Activated T-cell treated with anti-CD3 and anti-CD28 coated beads, Interleukin-2, amount 50 U/mL, for 4 hours (primary cell): ENCODE results near the gene NAGLU. TPM values are rescaled to one million over a fixed set of nuclear protein-coding genes. Genes with fewer than 3 reads are reported as not detected.

Experiments
- ATAC-seq, 2 donors: fragments of 200-7000 bp; cut with Tn5 transposase; one replicate each; pipeline ENCODE4 v1.10.0; 2021
- DNase-seq: peaks from one replicate; pipeline ENCODE4 v3.0.0-alpha.2; 2020
- H3K27me3 Mint-ChIP-seq: one replicate; pipeline ENCODE4 v1.8.0; 2021; ENCODE audit warnings: low read depth, mixed read lengths
- H3K36me3 Mint-ChIP-seq: one replicate; pipeline ENCODE4 v1.8.0; 2022; ENCODE audit warnings: mixed read lengths; ENCODE audit not compliant: insufficient read depth
- H3K4me1 Mint-ChIP-seq: one replicate; pipeline ENCODE4 v1.8.0; 2021; ENCODE audit warnings: low read depth, mixed read lengths
- H3K4me3 Mint-ChIP-seq: one replicate; pipeline ENCODE4 v1.8.0; 2021; ENCODE audit warnings: mild to moderate bottlenecking, moderate library complexity, mixed read lengths
- H3K9me3 Mint-ChIP-seq: one replicate; pipeline ENCODE4 v1.8.0; 2021; ENCODE audit warnings: mixed read lengths
- total RNA-seq, 3 donors: library from RNA; stranded (reverse); gene quantifications; one replicate each; pipeline ENCODE4 v1.2.1, GENCODE V29; 2021

Gene NAGLU
- total RNA-seq, 3 donors from 2014 or later = 11.6 to 12.9 (median 12.0) TPM

DNA sequence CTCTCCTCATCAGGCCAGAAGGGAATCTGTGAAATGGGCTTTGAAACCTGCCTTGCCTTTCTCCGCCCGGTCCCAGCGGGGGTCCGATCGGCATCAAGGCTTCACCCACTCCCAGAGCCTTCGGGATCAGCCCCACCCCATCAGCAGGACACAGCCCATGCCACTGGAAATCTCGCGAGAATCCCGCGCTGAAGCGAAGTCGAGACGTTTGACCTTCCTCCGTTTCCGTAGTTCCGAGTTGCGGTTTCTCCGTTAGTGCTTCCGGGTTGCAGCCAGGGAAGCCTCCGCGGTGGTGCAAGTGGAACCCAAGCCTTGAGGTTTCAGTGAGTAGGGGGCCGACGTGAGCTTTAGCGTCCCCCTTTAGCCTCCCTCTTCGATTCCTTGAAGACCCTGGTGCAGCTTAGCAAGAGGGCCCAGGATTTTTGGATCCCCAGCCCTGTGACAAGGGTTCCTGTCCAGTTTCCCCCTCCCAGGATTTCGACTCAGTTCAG lies 25.9 kb downstream of the NAGLU start, which contains the start of gene COASY:
COASY (plus strand) TSS at position 252 of the 491 bp plus-strand sequence. CDS start 475 bp downstream, outside the sequence.
- Mint-ChIP-seq H3K4me1 (peaks cover 32% of the 10 kb centered on the region), H3K27me3 (no peaks in the 10 kb centered on the region), H3K36me3 (peaks cover 2% of the 10 kb centered on the region), H3K4me3 (peak within 1 kb of the TSS; percentile 91), H3K9me3 (no peaks in the 10 kb centered on the region)
- DNase-seq (peak; percentile 88), ATAC-seq (peak; percentile 70 to 72)

DNA sequence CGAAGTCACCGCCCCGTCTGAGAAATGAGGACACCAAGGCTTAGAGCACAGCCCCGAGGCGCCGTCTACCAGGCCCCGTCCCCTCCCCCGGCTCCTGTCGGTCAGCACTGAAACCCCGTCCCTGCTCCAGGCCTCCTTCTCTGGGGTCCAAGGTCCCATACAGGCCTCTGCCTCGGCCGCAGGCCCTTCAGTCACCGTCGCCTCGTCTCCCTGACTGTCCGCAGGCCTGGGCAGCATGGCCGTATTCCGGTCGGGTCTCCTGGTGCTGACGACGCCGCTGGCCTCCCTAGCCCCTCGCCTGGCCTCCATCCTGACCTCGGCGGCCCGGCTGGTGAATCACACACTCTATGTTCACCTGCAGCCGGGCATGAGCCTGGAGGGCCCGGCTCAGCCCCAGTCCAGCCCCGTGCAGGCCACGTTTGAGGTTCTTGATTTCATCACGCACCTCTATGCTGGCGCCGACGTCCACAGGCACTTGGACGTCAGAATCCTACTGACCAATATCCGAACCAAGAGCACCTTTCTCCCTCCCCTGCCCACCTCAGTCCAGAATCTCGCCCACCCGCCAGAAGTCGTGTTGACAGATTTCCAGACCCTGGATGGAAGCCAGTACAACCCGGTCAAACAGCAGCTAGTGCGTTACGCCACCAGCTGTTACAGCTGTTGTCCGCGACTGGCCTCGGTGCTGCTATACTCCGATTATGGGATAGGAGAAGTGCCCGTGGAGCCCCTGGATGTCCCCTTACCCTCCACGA lies 26.5 kb downstream of the NAGLU start:
- no peak for DNase-seq
- ATAC-seq = peak; percentile 16 to 19
- peaks cover 31% of the 10 kb centered on the region for H3K4me1 Mint-ChIP-seq
- H3K36me3 Mint-ChIP-seq = peaks cover 2% of the 10 kb centered on the region
- H3K9me3 Mint-ChIP-seq = no peaks in the 10 kb centered on the region
- H3K27me3 Mint-ChIP-seq = no peaks in the 10 kb centered on the region
- peak overlapping the region; percentile 91 for H3K4me3 Mint-ChIP-seq

DNA sequence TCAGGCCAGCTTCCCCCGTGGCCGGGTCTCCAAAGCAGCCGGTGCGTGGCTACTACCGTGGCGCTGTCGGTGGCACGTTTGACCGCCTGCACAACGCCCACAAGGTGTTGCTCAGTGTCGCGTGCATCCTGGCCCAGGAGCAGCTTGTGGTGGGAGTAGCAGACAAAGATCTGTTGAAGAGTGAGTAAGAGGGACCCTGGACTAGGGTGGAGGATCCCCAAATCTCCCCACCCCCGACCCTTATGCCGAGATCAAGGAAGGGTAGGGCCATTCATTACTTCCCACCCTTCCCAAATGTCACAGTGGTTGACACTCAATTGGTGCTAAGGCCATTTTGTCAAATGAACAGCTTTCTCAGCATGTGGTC lies 27.1 kb downstream of the NAGLU start:
- no peak for ATAC-seq
- no peaks in the 10 kb centered on the region for H3K9me3 Mint-ChIP-seq
- no peak for DNase-seq
- peaks cover 5% of the 10 kb centered on the region for H3K36me3 Mint-ChIP-seq
- peaks cover 35% of the 10 kb centered on the region for H3K4me1 Mint-ChIP-seq
- no peaks in the 10 kb centered on the region for H3K27me3 Mint-ChIP-seq
- peak overlapping the region; percentile 91 for H3K4me3 Mint-ChIP-seq

DNA sequence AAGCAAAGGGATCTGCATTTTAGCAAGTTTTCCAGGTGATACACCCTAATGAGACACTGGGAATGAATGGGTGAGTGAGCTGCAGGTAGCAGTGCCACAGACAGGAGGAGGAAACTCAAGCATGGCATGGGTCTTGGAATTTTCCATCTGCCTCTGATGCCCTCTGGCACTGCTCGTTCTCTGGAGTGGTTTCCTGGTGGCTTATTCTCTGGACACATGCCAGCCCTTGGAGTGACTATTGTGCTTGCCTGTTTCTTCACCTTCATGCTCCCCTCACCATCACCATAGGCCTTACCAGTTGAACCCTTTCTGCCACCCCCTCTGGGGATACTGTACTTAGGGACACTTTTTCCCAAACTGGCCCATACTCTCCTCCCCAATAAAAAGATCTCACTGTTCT lies 27.5 kb downstream of the NAGLU start:
- peaks cover 36% of the 10 kb centered on the region for H3K4me1 Mint-ChIP-seq
- DNase-seq (no peak), ATAC-seq (no peak)
- no peaks in the 10 kb centered on the region for H3K27me3 Mint-ChIP-seq
- peak overlapping the region; percentile 91 for H3K4me3 Mint-ChIP-seq
- peaks cover 5% of the 10 kb centered on the region for H3K36me3 Mint-ChIP-seq
- H3K9me3 Mint-ChIP-seq = no peaks in the 10 kb centered on the region

DNA sequence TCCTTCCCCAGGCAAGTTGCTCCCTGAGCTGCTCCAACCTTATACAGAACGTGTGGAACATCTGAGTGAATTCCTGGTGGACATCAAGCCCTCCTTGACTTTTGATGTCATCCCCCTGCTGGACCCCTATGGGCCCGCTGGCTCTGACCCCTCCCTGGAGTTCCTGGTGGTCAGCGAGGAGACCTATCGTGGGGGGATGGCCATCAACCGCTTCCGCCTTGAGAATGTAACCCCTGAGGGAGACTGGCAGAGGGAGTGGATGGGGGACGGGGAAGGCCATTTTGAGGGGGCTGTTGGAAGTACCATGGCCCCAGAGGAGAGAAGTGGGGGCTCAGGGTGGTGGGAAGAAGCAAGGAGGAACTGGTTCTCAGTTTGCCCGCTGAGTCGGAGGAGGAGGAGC lies 27.9 kb downstream of the NAGLU start:
- DNase-seq (no peak), ATAC-seq (no peak)
- peaks cover 7% of the 10 kb centered on the region for H3K36me3 Mint-ChIP-seq
- no peaks in the 10 kb centered on the region for H3K9me3 Mint-ChIP-seq
- peaks cover 38% of the 10 kb centered on the region for H3K4me1 Mint-ChIP-seq
- peak overlapping the region; percentile 91 for H3K4me3 Mint-ChIP-seq
- H3K27me3 Mint-ChIP-seq = no peaks in the 10 kb centered on the region

DNA sequence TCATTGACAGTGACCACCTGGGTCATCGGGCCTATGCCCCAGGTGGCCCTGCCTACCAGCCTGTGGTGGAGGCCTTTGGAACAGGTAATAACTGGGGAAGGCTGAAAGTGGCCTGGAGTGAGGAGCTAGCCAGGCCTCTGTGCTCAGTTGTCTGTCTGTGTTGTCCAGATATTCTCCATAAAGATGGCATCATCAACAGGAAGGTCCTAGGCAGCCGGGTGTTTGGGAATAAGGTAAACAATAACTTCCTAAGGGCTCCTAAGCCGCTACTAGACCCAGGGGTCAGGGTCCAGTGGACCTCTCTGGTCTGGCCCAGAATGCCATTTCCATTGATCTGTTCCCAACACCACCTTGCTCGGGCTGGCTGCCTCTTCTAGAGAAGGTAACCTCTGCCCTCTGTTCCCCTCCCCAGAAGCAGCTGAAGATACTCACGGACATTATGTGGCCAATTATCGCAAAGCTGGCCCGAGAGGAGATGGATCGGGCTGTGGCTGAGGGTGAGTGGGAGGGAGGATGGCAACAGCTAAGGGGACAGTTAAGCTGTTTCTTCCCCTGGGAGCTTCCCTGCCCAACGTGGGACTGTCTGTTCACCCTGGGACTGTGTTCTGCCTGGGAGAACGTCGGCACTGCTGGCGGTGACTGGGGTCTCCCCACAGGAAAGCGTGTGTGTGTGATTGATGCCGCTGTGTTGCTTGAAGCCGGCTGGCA lies 28.9 kb downstream of the NAGLU start:
- ATAC-seq (no peak), DNase-seq (no peak)
- peaks cover 38% of the 10 kb centered on the region for H3K4me1 Mint-ChIP-seq
- H3K36me3 Mint-ChIP-seq = peaks cover 9% of the 10 kb centered on the region
- no peaks in the 10 kb centered on the region for H3K27me3 Mint-ChIP-seq
- H3K9me3 Mint-ChIP-seq = no peaks in the 10 kb centered on the region
- peak overlapping the region; percentile 42 for H3K4me3 Mint-ChIP-seq

DNA sequence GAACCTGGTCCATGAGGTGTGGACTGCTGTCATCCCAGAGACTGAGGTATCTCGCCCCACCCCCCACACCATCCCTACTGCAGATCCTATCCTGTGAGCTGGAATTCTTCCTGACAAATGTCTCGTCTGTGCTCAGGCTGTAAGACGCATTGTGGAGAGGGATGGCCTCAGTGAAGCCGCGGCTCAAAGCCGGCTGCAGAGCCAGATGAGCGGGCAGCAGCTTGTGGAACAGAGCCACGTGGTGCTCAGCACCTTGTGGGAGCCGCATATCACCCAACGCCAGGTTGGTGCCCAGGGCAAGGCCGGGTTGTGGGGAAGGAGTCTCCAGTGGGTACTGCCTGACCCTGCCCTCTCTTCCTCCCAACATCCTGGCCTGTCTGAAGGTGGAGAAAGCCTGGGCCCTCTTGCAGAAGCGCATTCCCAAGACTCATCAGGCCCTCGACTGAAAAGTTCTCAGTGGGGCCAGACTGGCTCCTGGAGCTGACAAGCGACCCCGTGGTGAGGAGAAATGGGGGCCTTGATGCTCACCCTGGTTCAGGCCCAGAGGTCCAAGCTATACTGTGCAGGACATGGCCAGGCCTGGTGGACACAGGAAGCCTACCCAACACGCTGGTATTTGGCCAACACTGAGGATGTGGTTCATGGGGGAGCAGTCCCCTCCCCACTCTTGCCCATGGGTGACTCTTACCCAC lies 29.6 kb downstream of the NAGLU start:
- Mint-ChIP-seq H3K36me3 (peaks cover 9% of the 10 kb centered on the region), H3K9me3 (no peaks in the 10 kb centered on the region), H3K4me1 (peaks cover 38% of the 10 kb centered on the region), H3K4me3 (peak overlapping the region; percentile 96), H3K27me3 (no peaks in the 10 kb centered on the region)
- ATAC-seq = no peak
- DNase-seq = no peak

DNA sequence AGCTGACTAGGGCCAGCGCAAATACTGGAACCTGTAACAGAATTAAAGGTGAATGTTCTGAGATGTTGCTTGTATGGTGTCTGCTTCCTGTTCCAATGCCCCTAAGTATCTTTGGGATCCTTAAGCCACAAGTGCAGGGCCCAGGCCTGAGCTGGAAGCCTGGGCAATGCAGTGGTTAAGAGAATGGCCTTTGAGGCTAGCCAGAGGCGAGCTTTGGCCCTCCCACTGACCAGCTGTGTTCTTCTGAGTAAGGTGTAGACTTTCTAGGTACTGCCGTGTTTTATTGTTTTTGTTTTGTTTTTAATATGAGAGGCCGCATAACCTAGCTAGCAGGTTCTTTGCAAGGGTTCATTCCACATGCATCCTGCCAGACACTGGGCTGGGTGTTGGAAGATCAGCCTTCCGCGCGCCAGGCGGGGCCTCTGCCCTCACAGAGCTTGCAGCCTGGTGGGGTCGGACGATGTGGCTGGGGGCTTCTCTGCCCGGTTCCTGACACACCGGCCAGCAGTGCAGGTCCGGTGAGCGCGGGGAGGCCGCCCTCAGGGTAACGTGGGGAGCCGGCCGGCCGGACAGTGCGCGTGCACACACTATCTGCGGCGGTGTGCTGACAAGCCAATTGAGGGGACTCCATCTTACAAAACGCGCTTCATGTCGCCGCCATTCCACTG lies 30.3 kb downstream of the NAGLU start:
- Mint-ChIP-seq H3K4me1 (peaks cover 37% of the 10 kb centered on the region), H3K36me3 (peaks cover 14% of the 10 kb centered on the region)
- DNase-seq = no peak

DNA sequence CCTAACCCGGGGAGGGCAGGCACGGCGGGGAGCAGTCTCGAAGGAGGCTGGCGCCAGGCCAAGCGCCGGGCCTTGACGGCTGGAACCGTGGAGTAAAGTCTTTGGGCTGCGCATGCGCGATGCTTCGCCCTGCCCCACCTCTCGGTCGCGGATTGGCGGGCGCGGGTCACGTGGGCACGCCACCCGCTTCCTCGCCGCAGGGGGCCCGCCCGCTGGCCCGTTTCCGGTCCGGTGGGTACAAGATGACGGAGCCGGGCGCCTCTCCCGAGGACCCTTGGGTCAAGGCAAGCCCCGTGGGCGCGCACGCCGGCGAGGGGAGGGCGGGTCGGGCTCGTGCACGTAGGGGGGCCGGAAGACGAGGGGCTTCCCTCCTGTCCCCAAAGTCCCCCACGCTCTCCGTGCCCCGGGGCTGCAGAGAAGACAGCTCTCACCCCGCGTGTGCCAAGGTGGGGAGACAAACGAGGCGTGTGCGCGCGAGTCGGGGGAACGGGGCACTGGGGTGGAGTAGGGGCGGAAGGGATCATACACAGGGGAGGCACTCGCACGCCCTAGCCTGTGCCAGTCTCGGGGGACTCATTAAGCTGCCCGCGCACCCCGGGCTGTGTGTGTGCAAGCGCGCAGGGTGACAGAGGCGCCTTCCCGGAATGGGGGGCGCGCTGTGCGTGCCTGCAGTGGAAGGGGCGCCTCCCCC lies 31.0 kb downstream of the NAGLU start, which contains the start of gene MLX:
MLX (plus strand) TSS at position 218 of the 691 bp plus-strand sequence; CDS start at position 243, 25 bp downstream.
- no peaks in the 10 kb centered on the region for H3K9me3 Mint-ChIP-seq
- peak; percentile 89 for DNase-seq
- peaks cover 16% of the 10 kb centered on the region for H3K36me3 Mint-ChIP-seq
- peak within 1 kb of the TSS; percentile 96 for H3K4me3 Mint-ChIP-seq
- H3K4me1 Mint-ChIP-seq = peaks cover 30% of the 10 kb centered on the region
- ATAC-seq = peak; percentile 77 to 78
- no peaks in the 10 kb centered on the region for H3K27me3 Mint-ChIP-seq

More for the DNA sequence above, 30.3 kb downstream of the NAGLU start:
- no peaks in the 10 kb centered on the region for H3K9me3 Mint-ChIP-seq
- H3K4me3 Mint-ChIP-seq = peak overlapping the region; percentile 96
- H3K27me3 Mint-ChIP-seq = no peaks in the 10 kb centered on the region
- no peak for ATAC-seq

DNA sequence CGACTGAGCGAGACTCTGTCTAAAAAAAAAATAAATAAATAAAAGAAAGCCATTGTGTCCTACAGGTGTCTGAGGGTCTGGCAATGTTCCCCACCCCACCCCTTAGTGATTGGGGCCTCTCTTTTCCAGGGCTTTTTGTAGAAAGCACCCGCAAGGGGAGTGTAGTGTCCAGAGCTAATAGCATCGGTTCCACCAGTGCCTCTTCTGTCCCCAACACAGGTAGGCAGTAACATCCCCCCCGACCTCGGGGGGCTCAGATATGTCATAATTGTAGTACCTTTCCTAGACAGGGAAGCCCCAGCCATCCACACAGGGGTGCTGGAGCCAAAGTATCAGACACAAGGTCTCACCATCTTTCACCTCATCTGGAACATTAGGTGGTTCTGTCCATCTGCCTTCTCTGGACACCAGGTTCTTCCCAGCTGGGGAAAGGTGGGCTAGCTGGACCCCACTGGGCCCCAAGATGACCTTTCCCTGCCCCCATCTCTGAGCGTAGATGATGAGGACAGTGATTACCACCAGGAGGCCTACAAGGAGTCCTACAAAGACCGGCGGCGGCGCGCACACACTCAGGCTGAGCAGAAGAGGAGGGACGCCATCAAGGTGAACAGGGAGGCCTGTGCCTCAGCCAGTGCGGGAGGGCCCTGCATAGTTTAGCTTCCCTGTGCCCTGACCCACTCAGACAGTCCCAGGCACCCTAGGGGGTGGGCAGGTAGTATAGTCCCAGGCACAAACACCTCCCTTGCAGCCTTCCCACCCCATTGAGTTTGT lies 32.5 kb downstream of the NAGLU start:
- Mint-ChIP-seq H3K36me3 (peaks cover 24% of the 10 kb centered on the region), H3K27me3 (no peaks in the 10 kb centered on the region), H3K4me1 (peaks cover 22% of the 10 kb centered on the region), H3K9me3 (no peaks in the 10 kb centered on the region), H3K4me3 (peak overlapping the region; percentile 96)
- no peak for DNase-seq
- no peak for ATAC-seq

DNA sequence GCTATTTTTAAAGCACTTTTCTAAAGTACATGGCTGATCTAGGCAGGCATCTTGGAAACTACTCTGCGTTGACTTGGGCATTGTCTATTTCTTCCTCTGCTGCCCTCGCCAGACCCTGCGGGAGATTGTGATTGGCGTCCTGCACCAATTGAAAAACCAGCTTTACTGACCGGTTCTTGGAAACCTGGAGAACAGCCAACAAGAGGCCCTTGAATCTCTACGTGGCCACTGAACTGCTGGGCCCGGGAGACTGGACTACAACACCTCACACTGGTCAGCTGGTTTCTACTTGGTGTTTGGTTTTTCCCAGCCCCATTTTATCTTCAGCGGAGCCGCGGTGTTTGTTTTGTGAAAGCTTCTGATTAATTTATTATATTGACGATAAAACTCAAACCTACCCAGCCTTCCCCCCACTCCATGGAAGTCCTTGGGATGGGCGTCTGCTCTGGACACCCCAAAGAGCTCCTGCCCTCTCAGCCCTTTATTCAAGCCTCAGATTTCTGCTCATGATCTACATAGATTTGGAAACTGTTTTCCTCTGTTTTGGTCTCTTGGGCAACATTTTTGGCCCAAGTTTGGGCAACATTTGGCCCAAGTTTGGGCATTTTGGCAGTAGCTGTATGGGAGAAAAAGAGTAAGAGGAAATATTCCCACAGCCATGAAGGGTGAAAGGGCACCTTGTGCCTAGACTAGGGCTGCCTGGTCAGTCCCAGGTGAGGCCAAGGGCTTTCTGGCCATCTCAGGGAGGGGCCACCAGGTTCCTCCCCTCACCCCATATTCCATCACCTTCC lies 35.6 kb downstream of the NAGLU start:
- Mint-ChIP-seq H3K9me3 (no peaks in the 10 kb centered on the region), H3K4me3 (no peak overlapping the region), H3K4me1 (peaks cover 16% of the 10 kb centered on the region), H3K27me3 (no peaks in the 10 kb centered on the region), H3K36me3 (peaks cover 28% of the 10 kb centered on the region)
- ATAC-seq (no peak), DNase-seq (no peak)

DNA sequence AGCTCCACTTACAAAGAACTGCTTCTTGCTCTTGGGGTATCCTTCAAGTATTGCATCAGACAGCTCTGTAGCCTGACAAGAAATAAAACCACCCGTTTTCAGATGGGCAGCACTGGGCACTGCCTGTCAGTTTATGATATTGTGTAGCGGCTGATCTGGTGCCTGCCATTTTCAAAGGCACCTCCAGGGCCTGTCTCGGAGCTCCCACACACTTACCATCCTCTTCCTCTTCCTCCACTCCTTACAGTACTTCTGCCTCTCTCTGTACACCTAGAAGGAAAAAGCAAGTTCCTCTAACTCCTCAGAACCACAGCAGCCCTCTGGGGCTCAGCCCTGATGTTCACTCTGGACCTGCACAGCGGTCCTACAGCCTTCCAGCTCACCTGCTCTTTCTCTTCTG lies 37.1 kb downstream of the NAGLU start:
- DNase-seq = no peak
- H3K36me3 Mint-ChIP-seq = peaks cover 28% of the 10 kb centered on the region
- ATAC-seq = no peak
- no peak overlapping the region for H3K4me3 Mint-ChIP-seq
- no peaks in the 10 kb centered on the region for H3K9me3 Mint-ChIP-seq
- no peaks in the 10 kb centered on the region for H3K27me3 Mint-ChIP-seq
- H3K4me1 Mint-ChIP-seq = peaks cover 15% of the 10 kb centered on the region
